ENCODE measurements around the gene RSPH10B2. TPM values are rescaled to one million over a fixed set of nuclear protein-coding genes. Genes with fewer than 3 reads are reported as not detected.
A peak's percentile ranks its signal among the peaks of the same experiment; 100 is the strongest.
"Not testable (repeated sequence)": the region's sequence is repeated elsewhere in the genome, so short reads cannot be mapped to it uniquely, and the experiment has no call there.

Gene RSPH10B2
- total and polyA plus RNA-seq, 2 of the 8 experiments (the other 6 are each of a cell fraction or from before 2014, with no cell fraction given) = 0.14 to 0.35 TPM

DNA sequence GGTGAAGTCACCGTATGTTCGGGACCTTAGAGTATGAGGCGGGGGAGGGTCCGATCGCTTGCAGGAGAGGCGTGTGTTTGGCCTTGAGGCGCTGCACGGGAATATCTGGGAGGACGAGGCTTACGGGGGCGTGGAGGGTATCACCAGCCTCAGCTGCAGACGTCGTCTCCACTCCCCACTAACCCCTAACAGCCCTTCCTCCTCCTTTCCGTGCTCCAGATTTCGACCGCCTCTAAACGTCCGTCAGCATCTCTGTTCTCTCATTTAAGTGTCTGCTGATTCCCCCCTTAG is 23.6 kb upstream of the RSPH10B2 start:
- no peak for TF ChIP-seq NRF1 (IDR thresholded peaks at IDR 0.05; ENCODE audit: low read depth, low read length)
- Histone ChIP-seq H3K36me3 (ENCODE audit: control insufficient read depth in 2 of 4, insufficient read depth in 4 of 4, low read length in 3 of 4) (peaks cover 0 to 23% (median 11%) of the 10 kb centered on the region in 4 experiments; a peak in 4 of 8 replicates), H3K4me2 (ENCODE audit: insufficient read depth in 1 of 2, low read depth in 2 of 2, low read length in 2 of 2) (peak overlapping the region; percentile 52 to 76), H2AFZ (ENCODE audit: low read length) (no peak overlapping the region), H3K14ac (ENCODE audit: insufficient read length) (no peak overlapping the region), H2BK12ac (ENCODE audit: low read depth, low read length) (no peak overlapping the region), H3K79me1 (ENCODE audit: low read depth, low read length) (no peaks in the 10 kb centered on the region), H3K18ac (ENCODE audit: extremely low read depth, low read length) (no peak overlapping the region), H3K27ac (ENCODE audit: low read depth, low read length) (no peak overlapping the region), H2BK5ac (ENCODE audit: low read depth, low read length) (no peak overlapping the region), H3K23ac (ENCODE audit: insufficient read length) (no peak overlapping the region), H2BK15ac (ENCODE audit: low read length) (no peak overlapping the region), H3K79me2 (ENCODE audit: control insufficient read depth in 1 of 2, insufficient read depth in 2 of 2, low read length in 2 of 2) (peaks cover 0 to 20% of the 10 kb centered on the region in 2 experiments; a peak in 2 of 4 replicates), H4K20me1 (replicated peaks in 1 of 2; ENCODE audit: control insufficient read depth in 1 of 2, insufficient read depth in 2 of 2, low read length in 2 of 2) (peaks cover 0 to 2% of the 10 kb centered on the region in 2 experiments), H3K4me3 (ENCODE audit: extremely low read depth in 1 of 4, insufficient read depth in 2 of 4, low read depth in 3 of 4, low read length in 4 of 4) (peak overlapping the region; percentile 68 to 96 (median 82)), H4K8ac (ENCODE audit: extremely low read depth, insufficient read depth, low read length) (peak overlapping the region; percentile 89; the same call in 1 of the 2 replicates), H4K5ac (ENCODE audit: insufficient read length, low read depth, low read length) (no peak overlapping the region), H2BK20ac (ENCODE audit: low read length) (no peak overlapping the region), H3K4me1 (replicated peaks in 1 of 4; ENCODE audit: control insufficient read depth in 3 of 4, insufficient read depth in 4 of 4, low read length in 3 of 4) (peaks cover 0 to 4% (median 0%) of the 10 kb centered on the region in 4 experiments; a peak in 1 of 7 replicates), H3K4ac (replicated peaks; ENCODE audit: insufficient read length, low read depth, low read length) (no peak overlapping the region), H3K9me3 (ENCODE audit: insufficient read depth in 2 of 2, low read depth in 1 of 2, low read length in 1 of 2) (no peaks in the 10 kb centered on the region), H2BK120ac (replicated peaks; ENCODE audit: low read depth, low read length) (no peak overlapping the region), H2AK5ac (ENCODE audit: low read depth, low read length) (no peak overlapping the region), H3K23me2 (ENCODE audit: low read depth, low read length) (peaks cover 2% of the 10 kb centered on the region; the same call in 1 of the 2 replicates), H3K27me3 (replicated peaks in 1 of 4; ENCODE audit: control insufficient read depth in 3 of 4, extremely low read depth in 1 of 4, insufficient read depth in 3 of 4, low read length in 3 of 4) (no peaks in the 10 kb centered on the region), H3K9ac (replicated peaks in 1 of 4; ENCODE audit: extremely low read depth in 1 of 4, low read depth in 3 of 4, low read length in 3 of 4) (peak overlapping the region; percentile 52 to 84 (median 60)), H3K56ac (replicated peaks; ENCODE audit: insufficient read length, low read depth, low read length) (no peak overlapping the region), H4K91ac (replicated peaks; ENCODE audit: insufficient read length, low read length) (no peak overlapping the region)
- WGBS, 2 experiments (ENCODE audit: extremely low coverage in 1 of 2, insufficient coverage in 1 of 2, insufficient read length in 1 of 2, insufficient replicate concordance in 2 of 2, low coverage in 1 of 2, low lambda C conversion rate in 2 of 2, missing lambda C conversion rate in 1 of 2) = 8% methylated on average over 17 of the region's 18 CpGs; no CpG with 5 or more reads in 1 of the 2 experiments
- no peak for DNase-seq (ENCODE audit: low read depth in 1 of 2, low spot score in 2 of 2)
- FAIRE-seq = no peak
- ChIA-PET POLR2A (ENCODE audit: partially characterized antibody) (no interaction called here), CTCF (ENCODE audit: partially characterized antibody) (no interaction called here)

DNA sequence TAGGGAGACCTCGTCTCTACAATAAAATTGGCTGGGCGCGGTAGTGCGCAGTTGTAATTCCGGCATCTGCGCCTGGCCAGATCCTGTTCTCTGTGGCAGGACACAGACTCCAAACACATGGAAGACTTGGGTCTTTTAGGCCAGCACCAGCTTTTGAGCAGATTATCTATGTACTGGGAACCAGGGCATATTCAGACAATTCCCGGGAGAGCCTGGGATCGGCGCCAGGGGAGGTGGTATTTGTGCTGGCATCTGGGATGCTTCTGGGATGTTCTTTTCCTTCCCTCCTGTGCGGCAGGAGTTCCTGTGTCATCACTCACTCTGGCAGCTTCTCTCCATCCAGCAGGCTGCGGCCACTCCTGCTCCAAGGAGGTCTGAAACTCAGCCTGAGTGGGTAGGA is 15.5 kb upstream of the RSPH10B2 start:
- H3K4me2 ChIP-seq (ENCODE audit: insufficient read depth in 1 of 2, low read depth in 2 of 2, low read length in 2 of 2); H3K4me3 ChIP-seq (ENCODE audit: extremely low read depth in 1 of 4, insufficient read depth in 2 of 4, low read depth in 3 of 4, low read length in 4 of 4); H4K91ac ChIP-seq (replicated peaks; ENCODE audit: insufficient read length, low read length); H2BK5ac ChIP-seq (ENCODE audit: low read depth, low read length); H3K4me1 ChIP-seq (replicated peaks in 1 of 4; ENCODE audit: control insufficient read depth in 3 of 4, insufficient read depth in 4 of 4, low read length in 3 of 4); H3K79me2 ChIP-seq (ENCODE audit: control insufficient read depth in 1 of 2, insufficient read depth in 2 of 2, low read length in 2 of 2); H3K27ac ChIP-seq (ENCODE audit: low read depth, low read length); H4K5ac ChIP-seq (ENCODE audit: insufficient read length, low read depth, low read length); H2AFZ ChIP-seq (ENCODE audit: low read length); H2BK20ac ChIP-seq (ENCODE audit: low read length); H4K20me1 ChIP-seq (replicated peaks in 1 of 2; ENCODE audit: control insufficient read depth in 1 of 2, insufficient read depth in 2 of 2, low read length in 2 of 2); POLR2A ChIA-PET (ENCODE audit: partially characterized antibody); H3K18ac ChIP-seq (ENCODE audit: extremely low read depth, low read length); H3K23ac ChIP-seq (ENCODE audit: insufficient read length); H3K56ac ChIP-seq (replicated peaks; ENCODE audit: insufficient read length, low read depth, low read length); H3K23me2 ChIP-seq (ENCODE audit: low read depth, low read length); H3K79me1 ChIP-seq (ENCODE audit: low read depth, low read length); H2AK5ac ChIP-seq (ENCODE audit: low read depth, low read length); H2BK15ac ChIP-seq (ENCODE audit: low read length); H2BK120ac ChIP-seq (replicated peaks; ENCODE audit: low read depth, low read length); H3K27me3 ChIP-seq (replicated peaks in 1 of 4; ENCODE audit: control insufficient read depth in 3 of 4, extremely low read depth in 1 of 4, insufficient read depth in 3 of 4, low read length in 3 of 4); H3K9ac ChIP-seq (replicated peaks in 1 of 4; ENCODE audit: extremely low read depth in 1 of 4, low read depth in 3 of 4, low read length in 3 of 4); FAIRE-seq; DNase-seq (ENCODE audit: low read depth in 1 of 2, low spot score in 2 of 2); H3K14ac ChIP-seq (ENCODE audit: insufficient read length); H3K9me3 ChIP-seq (ENCODE audit: insufficient read depth in 2 of 2, low read depth in 1 of 2, low read length in 1 of 2); H3K4ac ChIP-seq (replicated peaks; ENCODE audit: insufficient read length, low read depth, low read length); H4K8ac ChIP-seq (ENCODE audit: extremely low read depth, insufficient read depth, low read length); H2BK12ac ChIP-seq (ENCODE audit: low read depth, low read length); CTCF ChIA-PET (ENCODE audit: partially characterized antibody): not testable (repeated sequence)
- H3K36me3 ChIP-seq (ENCODE audit: control insufficient read depth in 2 of 4, insufficient read depth in 4 of 4, low read length in 3 of 4) = peaks cover 7 to 40% (median 24%) of the 10 kb centered on the region in 4 experiments; a peak in 7 of 8 replicates
- 98% methylated on average over 7 of the region's 11 CpGs; no CpG with 5 or more reads in 1 of the 2 experiments for WGBS, 2 experiments (ENCODE audit: extremely low coverage in 1 of 2, insufficient coverage in 1 of 2, insufficient read length in 1 of 2, insufficient replicate concordance in 2 of 2, low coverage in 1 of 2, low lambda C conversion rate in 2 of 2, missing lambda C conversion rate in 1 of 2)

Measured in H1 (cell line).